SK-N-SH (cell line): ENCODE results near the gene RERG.

ENCODE experiments used
- CTCF ChIP-seq: fragments of 200-600 bp; sonication (generic); IDR thresholded peaks from 2 replicates; pipeline ENCODE4 v1.6.1; 2017; ENCODE audit warnings: antibody characterized with exemption, mild to moderate bottlenecking, moderate library complexity
- MAX ChIP-seq: IDR thresholded peaks from 2 replicates; pipeline ENCODE4 v1.4.0; 2012; ENCODE audit warnings: low read depth
- NFIC ChIP-seq: IDR thresholded peaks from 2 replicates; pipeline ENCODE4 v1.4.0; 2012; ENCODE audit warnings: borderline replicate concordance
- NRF1 ChIP-seq: IDR thresholded peaks from 2 replicates; pipeline ENCODE4 v1.6.1; 2012; ENCODE audit warnings: low read depth, mild to moderate bottlenecking, low read length
- REST ChIP-seq: IDR thresholded peaks from 2 replicates; pipeline ENCODE4 v1.6.1; 2012; ENCODE audit warnings: mild to moderate bottlenecking, low read depth, low read length, moderate library complexity
- SIN3A ChIP-seq: IDR thresholded peaks from 2 replicates; pipeline ENCODE4 v1.6.1; 2012; ENCODE audit warnings: low read depth, mild to moderate bottlenecking, low read length, moderate library complexity, borderline replicate concordance
- TCF12 ChIP-seq: IDR thresholded peaks from 2 replicates; pipeline ENCODE4 v1.4.0; 2012

- TF ChIP-seq CTCF (no peak), REST (no peak), NRF1 (no peak), TCF12 (no peak), SIN3A (no peak), MAX (no peak), NFIC (no peak)
These were observed 11.7 kb upstream of the RERG start for GRCh38 chr12:15232959-15233358.
